ENCODE data around the gene CCDC160. TPM values are rescaled to one million over a fixed set of nuclear protein-coding genes. Genes with fewer than 3 reads are reported as not detected.

Gene CCDC160
- total and polyA plus RNA-seq, 2 of the 4 experiments (the other 2 are of a cell fraction) = not detected

- no peak overlapping the region for H2BK15ac ChIP-seq (ENCODE audit: low read depth, low read length)
- CTCF ChIA-PET = interaction anchor here (0.6 kb wide), 1 partner anchor 816 kb away, joined by 5 read pairs; no protein-coding TSS in a partner anchor
- no peak overlapping the region for H3K56ac ChIP-seq (ENCODE audit: extremely low read depth, insufficient read depth, low read length)
- H3K4me1 ChIP-seq (ENCODE audit: control insufficient read depth, insufficient read depth, low read length) = no peaks in the 10 kb centered on the region; the same call in 1 of the 2 replicates
- H3K27ac ChIP-seq (ENCODE audit: insufficient read depth, low read length) = no peak overlapping the region
- no peak overlapping the region for H2AFZ ChIP-seq (replicated peaks; ENCODE audit: low read length, poor library complexity)
- H3K4me2 ChIP-seq (ENCODE audit: low read depth, low read length) = no peak overlapping the region
- WGBS, 2 experiments (ENCODE audit: extremely low coverage in 2 of 2, insufficient read length in 1 of 2) = no CpG with 5 or more reads among the region's 2 CpGs
- no peaks in the 10 kb centered on the region for H3K9me3 ChIP-seq (ENCODE audit: control insufficient read depth, insufficient read depth, low read length)
- H3K27me3 ChIP-seq (ENCODE audit: control insufficient read depth, insufficient read depth, low read length) = no peaks in the 10 kb centered on the region; the same call in 1 of the 2 replicates
- H2BK20ac ChIP-seq (ENCODE audit: low read depth, low read length) = no peak overlapping the region
- no peak overlapping the region for H4K91ac ChIP-seq (ENCODE audit: insufficient read depth, low read depth, low read length)
- no peak overlapping the region for H2BK120ac ChIP-seq (ENCODE audit: low read depth, low read length)
- no peak overlapping the region for H3K14ac ChIP-seq (replicated peaks; ENCODE audit: low read depth, low read length)
- dilution Hi-C loops (cut with HindIII; ENCODE audit: low sequenced_read_pairs, unreplicated experiment) = no loop called here
- no peak overlapping the region for H3K4me3 ChIP-seq (ENCODE audit: insufficient read depth, low read depth, low read length)
- DNase-seq = no peak
- no peaks in the 10 kb centered on the region for H3K9me1 ChIP-seq (ENCODE audit: insufficient read depth, low read length)
- no peaks in the 10 kb centered on the region for H4K20me1 ChIP-seq (ENCODE audit: insufficient read depth, low read length)
- no peaks in the 10 kb centered on the region for H3K36me3 ChIP-seq (ENCODE audit: control insufficient read depth, insufficient read depth, low read length)
- no peak overlapping the region for H2BK5ac ChIP-seq (ENCODE audit: low read depth, low read length, poor library complexity, severe bottlenecking)
- no peak overlapping the region for H3K18ac ChIP-seq (ENCODE audit: low read depth, low read length)
- in situ Hi-C loops (cut with MboI; ENCODE audit: low sequenced_read_pairs) = no loop called here
- TF ChIP-seq SMC3 (IDR thresholded peaks at IDR 0.05; ENCODE audit: low read depth, low read length) (no peak), RAD21 (IDR thresholded peaks at IDR 0.05; ENCODE audit: low read length) (no peak), BHLHE40 (IDR thresholded peaks at IDR 0.05; ENCODE audit: low read depth, low read length) (no peak), POLR2A (IDR thresholded peaks at IDR 0.05; ENCODE audit: low read depth, low read length) (no peak), ELK1 (IDR thresholded peaks at IDR 0.05; ENCODE audit: borderline replicate concordance, low read depth, low read length) (no peak), RFX5 (IDR thresholded peaks at IDR 0.05; ENCODE audit: low read depth, low read length) (no peak), NFE2L2 (IDR thresholded peaks at IDR 0.05; ENCODE audit: low read depth, low read length) (no peak), CHD1 (IDR thresholded peaks at IDR 0.05; ENCODE audit: low read depth, low read length) (no peak), MAZ (IDR thresholded peaks at IDR 0.05; ENCODE audit: borderline replicate concordance, low read depth, low read length) (no peak), MAFK (IDR thresholded peaks at IDR 0.05; ENCODE audit: low read depth, low read length) (no peak), MXI1 (IDR thresholded peaks at IDR 0.05; ENCODE audit: borderline replicate concordance, low read depth, low read length) (no peak), CEBPB (IDR thresholded peaks at IDR 0.05; ENCODE audit: low read depth, low read length) (no peak), FOS (IDR thresholded peaks at IDR 0.05; ENCODE audit: low read depth, low read length) (no peak), RCOR1 (IDR thresholded peaks at IDR 0.05; ENCODE audit: insufficient replicate concordance, low read length) (no peak)
- TF ChIP-seq, protein P1, sequence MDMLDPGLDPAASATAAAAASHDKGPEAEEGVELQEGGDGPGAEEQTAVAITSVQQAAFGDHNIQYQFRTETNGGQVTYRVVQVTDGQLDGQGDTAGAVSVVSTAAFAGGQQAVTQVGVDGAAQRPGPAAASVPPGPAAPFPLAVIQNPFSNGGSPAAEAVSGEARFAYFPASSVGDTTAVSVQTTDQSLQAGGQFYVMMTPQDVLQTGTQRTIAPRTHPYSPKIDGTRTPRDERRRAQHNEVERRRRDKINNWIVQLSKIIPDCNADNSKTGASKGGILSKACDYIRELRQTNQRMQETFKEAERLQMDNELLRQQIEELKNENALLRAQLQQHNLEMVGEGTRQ (IDR thresholded peaks at IDR 0.05; ENCODE audit: low read depth, low read length) = no peak
- TF ChIP-seq, protein P2, sequence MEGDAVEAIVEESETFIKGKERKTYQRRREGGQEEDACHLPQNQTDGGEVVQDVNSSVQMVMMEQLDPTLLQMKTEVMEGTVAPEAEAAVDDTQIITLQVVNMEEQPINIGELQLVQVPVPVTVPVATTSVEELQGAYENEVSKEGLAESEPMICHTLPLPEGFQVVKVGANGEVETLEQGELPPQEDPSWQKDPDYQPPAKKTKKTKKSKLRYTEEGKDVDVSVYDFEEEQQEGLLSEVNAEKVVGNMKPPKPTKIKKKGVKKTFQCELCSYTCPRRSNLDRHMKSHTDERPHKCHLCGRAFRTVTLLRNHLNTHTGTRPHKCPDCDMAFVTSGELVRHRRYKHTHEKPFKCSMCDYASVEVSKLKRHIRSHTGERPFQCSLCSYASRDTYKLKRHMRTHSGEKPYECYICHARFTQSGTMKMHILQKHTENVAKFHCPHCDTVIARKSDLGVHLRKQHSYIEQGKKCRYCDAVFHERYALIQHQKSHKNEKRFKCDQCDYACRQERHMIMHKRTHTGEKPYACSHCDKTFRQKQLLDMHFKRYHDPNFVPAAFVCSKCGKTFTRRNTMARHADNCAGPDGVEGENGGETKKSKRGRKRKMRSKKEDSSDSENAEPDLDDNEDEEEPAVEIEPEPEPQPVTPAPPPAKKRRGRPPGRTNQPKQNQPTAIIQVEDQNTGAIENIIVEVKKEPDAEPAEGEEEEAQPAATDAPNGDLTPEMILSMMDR (conservative IDR thresholded peaks at IDR 0.05; ENCODE audit: low read depth, low read length) = no peak
- no peak overlapping the region for H2AK9ac ChIP-seq (replicated peaks; ENCODE audit: low read depth, low read length, poor library complexity)
- intact Hi-C loops (cut with micrococcal nuclease) = no loop called here
- H4K8ac ChIP-seq (ENCODE audit: low read depth in 2 of 2, low read length in 2 of 2) = no peak overlapping the region
- BruUV-seq (replicated peaks) = no TSS peak
- no peaks in the 10 kb centered on the region for H3K79me1 ChIP-seq (ENCODE audit: low read depth in 1 of 2, low read length in 2 of 2)
- H3K23ac ChIP-seq (ENCODE audit: low read depth, low read length) = no peak overlapping the region
- no peak overlapping the region for H2AK5ac ChIP-seq (ENCODE audit: low read depth, low read length)
- H4K5ac ChIP-seq (ENCODE audit: low read depth, low read length) = no peak overlapping the region
- H3K4ac ChIP-seq (ENCODE audit: low read depth, low read length) = no peak overlapping the region
- no peak overlapping the region for H3K9ac ChIP-seq (ENCODE audit: low read depth, low read length)
- ATAC-seq (ENCODE audit: low read depth) = no peak
- POLR2A ChIA-PET (ENCODE audit: unreplicated experiment) = no interaction called here
Measured at GRCh38 chrX:134240209-134240608, 3.2 kb downstream of the CCDC160 start.
